ENCODE data around the gene FBXO11.

FBXO11 gene

GRCh38 chr2:47741101-47741500 lies 165.2 kb downstream of the FBXO11 start:
- no peak for TF ChIP-seq ZFX (IDR thresholded peaks at IDR 0.05)
- TF ChIP-seq CTCF (conservative IDR thresholded peaks at IDR 0.05): no peak
- H3K27ac ChIP-seq: no peak overlapping the region
